SK-N-SH treated with all-trans-retinoic acid at 6 μM for 48 hours (cell line): Measurements from ENCODE around the gene VSNL1.
A peak's percentile ranks its signal among the peaks of the same experiment; 100 is the strongest.

Experiments used
- ATAC-seq: fragments of 200-7000 bp; cut with Tn5 transposase; 3 replicates; pipeline ENCODE4 v1.9.1; 2020; ENCODE audit warnings: mild to moderate bottlenecking, moderate library complexity
- BACH2 ChIP-seq: fragments of 250-450 bp; sonication (Bioruptor Pico); IDR thresholded peaks from 2 replicates; pipeline ENCODE4 v1.9.0; 2021; ENCODE audit warnings: mild to moderate bottlenecking, borderline replicate concordance
- CSDC2 ChIP-seq: fragments of 250-450 bp; sonication (Bioruptor Pico); IDR thresholded peaks from 2 replicates; pipeline ENCODE4 v1.5.0; 2020; ENCODE audit warnings: mild to moderate bottlenecking, moderate library complexity
- ESRRG ChIP-seq: fragments of 250-450 bp; sonication (Bioruptor Pico); IDR thresholded peaks from 2 replicates; pipeline ENCODE4 v1.6.1; 2021; ENCODE audit warnings: mild to moderate bottlenecking
- GLIS3 ChIP-seq: fragments of 250-450 bp; sonication (Bioruptor Pico); IDR thresholded peaks from 2 replicates; pipeline ENCODE4 v1.5.0; 2020; ENCODE audit warnings: mild to moderate bottlenecking, moderate library complexity
- ISL1 ChIP-seq: fragments of 250-450 bp; sonication (Bioruptor Pico); IDR thresholded peaks from 2 replicates; pipeline ENCODE4 v2.1.2; 2022; ENCODE audit warnings: mild to moderate bottlenecking, moderate library complexity
- OSR1 ChIP-seq: fragments of 250-450 bp; sonication (Bioruptor Pico); IDR thresholded peaks from 2 replicates; pipeline ENCODE4 v1.8.0; 2022; ENCODE audit warnings: moderate library complexity, mild to moderate bottlenecking, inconsistent platforms
- PPARA ChIP-seq: fragments of 250-450 bp; sonication (Bioruptor Pico); IDR thresholded peaks from 2 replicates; pipeline ENCODE4 v1.5.0; 2020; ENCODE audit warnings: mild to moderate bottlenecking, borderline replicate concordance
- SNAI2 ChIP-seq: fragments of 250-450 bp; sonication (Bioruptor Pico); IDR thresholded peaks from 2 replicates; pipeline ENCODE4 v1.5.0; 2020; ENCODE audit warnings: mild to moderate bottlenecking, moderate library complexity
- TCF4 ChIP-seq: fragments of 250-450 bp; sonication (Bioruptor Pico); IDR thresholded peaks from 2 replicates; pipeline ENCODE4 v1.8.0; 2021; ENCODE audit warnings: mild to moderate bottlenecking, moderate library complexity, borderline replicate concordance
- TOX ChIP-seq: fragments of 250-450 bp; sonication (Bioruptor Pico); IDR thresholded peaks from 2 replicates; pipeline ENCODE4 v1.8.0; 2021; ENCODE audit warnings: mild to moderate bottlenecking, moderate library complexity, borderline replicate concordance
- ZC3H10 ChIP-seq: fragments of 250-450 bp; sonication (Bioruptor Pico); IDR thresholded peaks from 2 replicates; pipeline ENCODE4 v1.5.1; 2021; ENCODE audit warnings: mild to moderate bottlenecking, moderate library complexity
- ZFP3 ChIP-seq: fragments of 250-450 bp; sonication (Bioruptor Pico); IDR thresholded peaks from 2 replicates; pipeline ENCODE4 v1.5.0; 2020; ENCODE audit warnings: mild to moderate bottlenecking, moderate library complexity
- ZFP30 ChIP-seq: fragments of 450-650 bp; formaldehyde crosslinking; IDR thresholded peaks from 2 replicates; pipeline ENCODE4 v1.5.0; 2022; ENCODE audit warnings: mild to moderate bottlenecking, moderate library complexity
- ZNF565 ChIP-seq: fragments of 450-650 bp; formaldehyde crosslinking; conservative IDR thresholded peaks from 2 replicates; pipeline ENCODE4 v1.5.0; 2020; ENCODE audit warnings: low read depth, mild to moderate bottlenecking, moderate library complexity
- ZNF70 ChIP-seq: fragments of 450-650 bp; formaldehyde crosslinking; IDR thresholded peaks from 2 replicates; pipeline ENCODE4 v1.5.0; 2020; ENCODE audit warnings: mild to moderate bottlenecking, moderate library complexity
- TF ChIP-seq, protein P1 (sequence below): fragments of 250-450 bp; sonication (Bioruptor Pico); IDR thresholded peaks from 2 replicates; pipeline ENCODE4 v1.8.0; 2021; ENCODE audit warnings: low read depth, mild to moderate bottlenecking, moderate library complexity, borderline replicate concordance
- TF ChIP-seq, protein P2 (sequence below): fragments of 250-450 bp; sonication (Bioruptor Pico); IDR thresholded peaks from 2 replicates; pipeline ENCODE4 v1.5.0; 2020; ENCODE audit warnings: mild to moderate bottlenecking, moderate library complexity
- TF ChIP-seq, protein P3 (sequence below): fragments of 250-450 bp; sonication (Bioruptor Pico); IDR thresholded peaks from 2 replicates; pipeline ENCODE4 v1.5.1; 2021; ENCODE audit warnings: mild to moderate bottlenecking, moderate library complexity
- TF ChIP-seq, protein P4 (sequence below): fragments of 250-450 bp; sonication (Bioruptor Pico); IDR thresholded peaks from 2 replicates; pipeline ENCODE4 v1.5.1; 2020; ENCODE audit warnings: low read depth, mild to moderate bottlenecking, moderate library complexity
- TF ChIP-seq, protein P5 (sequence below): fragments of 250-450 bp; sonication (Bioruptor Pico); IDR thresholded peaks from 2 replicates; pipeline ENCODE4 v1.8.0; 2020; ENCODE audit warnings: mild to moderate bottlenecking, moderate library complexity, borderline replicate concordance

Gene VSNL1

DNA sequence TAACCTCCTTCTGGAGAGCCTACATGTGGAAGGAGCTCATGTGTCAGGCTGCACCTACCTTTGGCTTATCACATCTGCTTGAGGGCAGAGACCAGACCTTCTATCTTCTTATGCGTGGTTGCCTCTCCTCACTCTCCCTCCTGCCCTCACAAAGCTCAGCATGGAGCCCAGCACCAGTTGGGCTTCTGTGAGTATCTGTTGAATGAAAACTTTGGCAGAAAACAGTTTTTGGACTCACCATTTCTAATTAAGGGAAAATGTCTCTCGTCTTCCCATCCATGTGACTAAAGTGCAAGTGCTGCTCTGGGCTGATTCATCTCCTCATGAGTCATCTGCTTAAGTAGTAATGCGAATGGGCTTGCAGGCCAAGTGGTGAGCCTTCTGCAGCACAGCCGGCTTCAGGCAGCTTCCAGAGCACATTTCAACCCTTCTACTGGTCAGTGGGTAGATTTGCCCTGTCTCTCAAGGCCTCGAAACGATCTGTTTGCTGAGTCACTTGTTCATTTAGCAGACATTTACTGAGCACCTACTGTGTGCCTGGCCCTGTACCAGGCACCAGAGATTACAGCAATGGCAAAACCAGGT is 102.6 kb downstream of the VSNL1 start:
- peak; percentile 95 for ATAC-seq
- TF ChIP-seq, protein P1, sequence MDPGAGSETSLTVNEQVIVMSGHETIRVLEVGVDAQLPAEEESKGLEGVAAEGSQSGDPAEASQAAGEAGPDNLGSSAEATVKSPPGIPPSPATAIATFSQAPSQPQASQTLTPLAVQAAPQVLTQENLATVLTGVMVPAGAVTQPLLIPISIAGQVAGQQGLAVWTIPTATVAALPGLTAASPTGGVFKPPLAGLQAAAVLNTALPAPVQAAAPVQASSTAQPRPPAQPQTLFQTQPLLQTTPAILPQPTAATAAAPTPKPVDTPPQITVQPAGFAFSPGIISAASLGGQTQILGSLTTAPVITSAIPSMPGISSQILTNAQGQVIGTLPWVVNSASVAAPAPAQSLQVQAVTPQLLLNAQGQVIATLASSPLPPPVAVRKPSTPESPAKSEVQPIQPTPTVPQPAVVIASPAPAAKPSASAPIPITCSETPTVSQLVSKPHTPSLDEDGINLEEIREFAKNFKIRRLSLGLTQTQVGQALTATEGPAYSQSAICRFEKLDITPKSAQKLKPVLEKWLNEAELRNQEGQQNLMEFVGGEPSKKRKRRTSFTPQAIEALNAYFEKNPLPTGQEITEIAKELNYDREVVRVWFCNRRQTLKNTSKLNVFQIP (CRISPR knock-in tag), result no peak
- TF ChIP-seq, protein P2, sequence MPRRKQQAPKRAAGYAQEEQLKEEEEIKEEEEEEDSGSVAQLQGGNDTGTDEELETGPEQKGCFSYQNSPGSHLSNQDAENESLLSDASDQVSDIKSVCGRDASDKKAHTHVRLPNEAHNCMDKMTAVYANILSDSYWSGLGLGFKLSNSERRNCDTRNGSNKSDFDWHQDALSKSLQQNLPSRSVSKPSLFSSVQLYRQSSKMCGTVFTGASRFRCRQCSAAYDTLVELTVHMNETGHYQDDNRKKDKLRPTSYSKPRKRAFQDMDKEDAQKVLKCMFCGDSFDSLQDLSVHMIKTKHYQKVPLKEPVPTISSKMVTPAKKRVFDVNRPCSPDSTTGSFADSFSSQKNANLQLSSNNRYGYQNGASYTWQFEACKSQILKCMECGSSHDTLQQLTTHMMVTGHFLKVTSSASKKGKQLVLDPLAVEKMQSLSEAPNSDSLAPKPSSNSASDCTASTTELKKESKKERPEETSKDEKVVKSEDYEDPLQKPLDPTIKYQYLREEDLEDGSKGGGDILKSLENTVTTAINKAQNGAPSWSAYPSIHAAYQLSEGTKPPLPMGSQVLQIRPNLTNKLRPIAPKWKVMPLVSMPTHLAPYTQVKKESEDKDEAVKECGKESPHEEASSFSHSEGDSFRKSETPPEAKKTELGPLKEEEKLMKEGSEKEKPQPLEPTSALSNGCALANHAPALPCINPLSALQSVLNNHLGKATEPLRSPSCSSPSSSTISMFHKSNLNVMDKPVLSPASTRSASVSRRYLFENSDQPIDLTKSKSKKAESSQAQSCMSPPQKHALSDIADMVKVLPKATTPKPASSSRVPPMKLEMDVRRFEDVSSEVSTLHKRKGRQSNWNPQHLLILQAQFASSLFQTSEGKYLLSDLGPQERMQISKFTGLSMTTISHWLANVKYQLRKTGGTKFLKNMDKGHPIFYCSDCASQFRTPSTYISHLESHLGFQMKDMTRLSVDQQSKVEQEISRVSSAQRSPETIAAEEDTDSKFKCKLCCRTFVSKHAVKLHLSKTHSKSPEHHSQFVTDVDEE (CRISPR knock-in tag), result no peak
- TF ChIP-seq, protein P3, sequence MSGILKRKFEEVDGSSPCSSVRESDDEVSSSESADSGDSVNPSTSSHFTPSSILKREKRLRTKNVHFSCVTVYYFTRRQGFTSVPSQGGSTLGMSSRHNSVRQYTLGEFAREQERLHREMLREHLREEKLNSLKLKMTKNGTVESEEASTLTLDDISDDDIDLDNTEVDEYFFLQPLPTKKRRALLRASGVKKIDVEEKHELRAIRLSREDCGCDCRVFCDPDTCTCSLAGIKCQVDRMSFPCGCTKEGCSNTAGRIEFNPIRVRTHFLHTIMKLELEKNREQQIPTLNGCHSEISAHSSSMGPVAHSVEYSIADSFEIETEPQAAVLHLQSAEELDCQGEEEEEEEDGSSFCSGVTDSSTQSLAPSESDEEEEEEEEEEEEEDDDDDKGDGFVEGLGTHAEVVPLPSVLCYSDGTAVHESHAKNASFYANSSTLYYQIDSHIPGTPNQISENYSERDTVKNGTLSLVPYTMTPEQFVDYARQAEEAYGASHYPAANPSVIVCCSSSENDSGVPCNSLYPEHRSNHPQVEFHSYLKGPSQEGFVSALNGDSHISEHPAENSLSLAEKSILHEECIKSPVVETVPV (CRISPR knock-in tag), result no peak
- TF ChIP-seq ISL1 (CRISPR knock-in tag) (peak; percentile 54), SNAI2 (CRISPR knock-in tag) (peak; percentile 20; the same call in 1 of the 2 replicates), TOX (CRISPR knock-in tag) (no peak), CSDC2 (CRISPR knock-in tag) (0 out of 2 replicates have a peak, but pooled peaks have one; percentile 71), OSR1 (CRISPR knock-in tag) (no peak), ZFP30 (no peak), ESRRG (CRISPR knock-in tag) (no peak), GLIS3 (no peak), ZFP3 (CRISPR knock-in tag) (peak; percentile 51; the same call in 1 of the 2 replicates), TCF4 (CRISPR knock-in tag) (no peak), ZC3H10 (CRISPR knock-in tag) (no peak)
- TF ChIP-seq, protein P4, sequence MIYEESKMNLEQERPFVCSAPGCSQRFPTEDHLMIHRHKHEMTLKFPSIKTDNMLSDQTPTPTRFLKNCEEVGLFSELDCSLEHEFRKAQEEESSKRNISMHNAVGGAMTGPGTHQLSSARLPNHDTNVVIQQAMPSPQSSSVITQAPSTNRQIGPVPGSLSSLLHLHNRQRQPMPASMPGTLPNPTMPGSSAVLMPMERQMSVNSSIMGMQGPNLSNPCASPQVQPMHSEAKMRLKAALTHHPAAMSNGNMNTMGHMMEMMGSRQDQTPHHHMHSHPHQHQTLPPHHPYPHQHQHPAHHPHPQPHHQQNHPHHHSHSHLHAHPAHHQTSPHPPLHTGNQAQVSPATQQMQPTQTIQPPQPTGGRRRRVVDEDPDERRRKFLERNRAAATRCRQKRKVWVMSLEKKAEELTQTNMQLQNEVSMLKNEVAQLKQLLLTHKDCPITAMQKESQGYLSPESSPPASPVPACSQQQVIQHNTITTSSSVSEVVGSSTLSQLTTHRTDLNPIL, result no peak
- TF ChIP-seq, all 23 proteins: peak for 4

DNA sequence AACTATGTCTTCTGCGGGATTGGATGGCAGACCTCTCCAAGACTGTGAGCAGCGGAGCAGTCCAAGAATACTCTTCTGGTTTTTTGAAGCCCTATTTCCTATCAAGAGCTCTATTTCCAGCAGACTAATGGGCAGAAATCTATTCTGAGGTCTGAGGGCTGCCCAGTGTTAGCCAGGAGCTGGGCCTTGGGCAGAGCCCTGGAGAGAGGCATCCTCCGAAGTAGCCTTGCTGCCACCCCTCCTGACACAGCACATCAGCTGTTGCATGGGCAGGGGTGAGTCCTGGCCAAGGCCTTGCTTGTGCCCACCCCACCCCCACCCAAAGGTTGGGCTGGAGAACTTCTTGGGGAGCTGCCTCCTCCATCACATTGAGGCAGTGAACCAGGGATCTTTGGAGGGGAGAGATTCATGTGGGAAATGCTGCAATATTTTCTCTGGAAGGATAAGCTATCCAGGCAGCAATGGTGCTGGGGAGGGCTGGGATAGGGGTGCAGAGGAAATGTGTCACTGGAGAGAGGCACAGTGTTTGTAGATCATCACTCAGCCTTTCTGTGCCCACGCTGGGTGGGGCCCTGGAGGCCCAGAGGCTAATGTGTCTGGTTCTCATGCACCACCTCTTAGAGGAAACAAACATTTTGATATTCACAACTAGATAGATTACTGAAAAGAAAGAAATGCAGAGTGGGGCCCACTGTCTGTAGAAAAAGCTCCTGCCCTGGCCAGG is 104.7 kb downstream of the VSNL1 start:
- no peak for TF ChIP-seq ZNF565 (CRISPR knock-in tag)
- no peak for TF ChIP-seq TCF4 (CRISPR knock-in tag)
- TF ChIP-seq, protein P5, sequence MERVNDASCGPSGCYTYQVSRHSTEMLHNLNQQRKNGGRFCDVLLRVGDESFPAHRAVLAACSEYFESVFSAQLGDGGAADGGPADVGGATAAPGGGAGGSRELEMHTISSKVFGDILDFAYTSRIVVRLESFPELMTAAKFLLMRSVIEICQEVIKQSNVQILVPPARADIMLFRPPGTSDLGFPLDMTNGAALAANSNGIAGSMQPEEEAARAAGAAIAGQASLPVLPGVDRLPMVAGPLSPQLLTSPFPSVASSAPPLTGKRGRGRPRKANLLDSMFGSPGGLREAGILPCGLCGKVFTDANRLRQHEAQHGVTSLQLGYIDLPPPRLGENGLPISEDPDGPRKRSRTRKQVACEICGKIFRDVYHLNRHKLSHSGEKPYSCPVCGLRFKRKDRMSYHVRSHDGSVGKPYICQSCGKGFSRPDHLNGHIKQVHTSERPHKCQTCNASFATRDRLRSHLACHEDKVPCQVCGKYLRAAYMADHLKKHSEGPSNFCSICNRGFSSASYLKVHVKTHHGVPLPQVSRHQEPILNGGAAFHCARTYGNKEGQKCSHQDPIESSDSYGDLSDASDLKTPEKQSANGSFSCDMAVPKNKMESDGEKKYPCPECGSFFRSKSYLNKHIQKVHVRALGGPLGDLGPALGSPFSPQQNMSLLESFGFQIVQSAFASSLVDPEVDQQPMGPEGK (CRISPR knock-in tag), result no peak
- TF ChIP-seq ISL1 (CRISPR knock-in tag), result no peak
- TF ChIP-seq BACH2, result no peak
- TF ChIP-seq PPARA (CRISPR knock-in tag), result no peak
- TF ChIP-seq, protein P1 (CRISPR knock-in tag), result no peak
- no peak for TF ChIP-seq GLIS3
- TF ChIP-seq, protein P3 (CRISPR knock-in tag), result no peak
- TF ChIP-seq ZNF70 (CRISPR knock-in tag), result no peak
- TF ChIP-seq ZFP30, result no peak
- no peak for TF ChIP-seq CSDC2 (CRISPR knock-in tag)
- peak; percentile 3; the same call in 2 of the 3 replicates for ATAC-seq
